ENCODE results near the gene CTNNB1. TPM values are rescaled to one million over a fixed set of nuclear protein-coding genes. Genes with fewer than 3 reads are reported as not detected.

CTNNB1 gene
- total RNA-seq, 1 experiment from 2014 or later = 387 TPM

DNA sequence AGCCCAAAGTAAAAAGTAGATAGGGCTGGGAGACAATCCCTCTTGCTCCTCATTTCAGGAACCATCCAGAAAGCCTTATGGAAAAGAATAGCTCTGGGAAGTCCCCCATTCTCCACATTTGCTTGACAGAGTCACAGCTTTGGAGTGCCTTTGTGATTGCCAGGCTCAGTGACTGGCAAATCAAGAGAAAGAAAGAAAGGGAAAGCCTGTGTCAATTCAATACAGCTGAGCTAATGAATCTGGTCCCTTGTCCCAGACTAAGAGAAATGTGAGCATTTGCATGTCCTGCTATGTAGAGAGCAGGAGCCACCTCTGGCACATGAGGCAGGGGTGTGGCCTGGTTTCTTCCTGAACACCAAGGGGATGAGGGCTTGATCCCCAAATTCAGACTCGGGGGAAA, 14.9 kb upstream of the CTNNB1 start:
- no peaks in the 10 kb centered on the region; the same call in 1 of the 2 replicates for H3K27me3 Mint-ChIP-seq (ENCODE audit: low read depth)
- H3K9me3 Mint-ChIP-seq = no peaks in the 10 kb centered on the region
- peaks cover 10% of the 10 kb centered on the region for H3K4me1 Mint-ChIP-seq
- POLR2A ChIA-PET = no interaction called here
- DNase-seq (ENCODE audit: low spot score) (no peak), ATAC-seq (no peak)
- CTCF ChIA-PET = no interaction called here
- no peaks in the 10 kb centered on the region for H3K36me3 Mint-ChIP-seq
- H3K4me3 Mint-ChIP-seq = no peak overlapping the region
- no peak for TF ChIP-seq ZNF671 (CRISPR knock-in tag; IDR thresholded peaks at IDR 0.05)
- no peak for TF ChIP-seq TEAD4 (CRISPR knock-in tag; IDR thresholded peaks at IDR 0.05)
- no peak for TF ChIP-seq CREM (CRISPR knock-in tag; IDR thresholded peaks at IDR 0.05)
- TF ChIP-seq FOXP1 (CRISPR knock-in tag; IDR thresholded peaks at IDR 0.05; ENCODE audit: borderline replicate concordance) = no peak
- TF ChIP-seq, protein P1, sequence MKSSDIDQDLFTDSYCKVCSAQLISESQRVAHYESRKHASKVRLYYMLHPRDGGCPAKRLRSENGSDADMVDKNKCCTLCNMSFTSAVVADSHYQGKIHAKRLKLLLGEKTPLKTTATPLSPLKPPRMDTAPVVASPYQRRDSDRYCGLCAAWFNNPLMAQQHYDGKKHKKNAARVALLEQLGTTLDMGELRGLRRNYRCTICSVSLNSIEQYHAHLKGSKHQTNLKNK (CRISPR knock-in tag; IDR thresholded peaks at IDR 0.05) = no peak
- H3K27ac Mint-ChIP-seq = no peak overlapping the region

GRCh38 chr3:41186297-41186696, 13.0 kb upstream of the CTNNB1 start:
- Mint-ChIP-seq H3K27me3 (ENCODE audit: low read depth) (no peaks in the 10 kb centered on the region; the same call in 1 of the 2 replicates), H3K4me1 (peaks cover 7% of the 10 kb centered on the region), H3K27ac (no peak overlapping the region), H3K36me3 (no peaks in the 10 kb centered on the region), H3K9me3 (no peaks in the 10 kb centered on the region), H3K4me3 (no peak overlapping the region)
- CTCF ChIA-PET = no interaction called here
- POLR2A ChIA-PET = no interaction called here
- no peak for TF ChIP-seq GRHL2 (CRISPR knock-in tag; IDR thresholded peaks at IDR 0.05; ENCODE audit: insufficient replicate concordance, severe bottlenecking)
- DNase-seq (ENCODE audit: low spot score) (no peak), ATAC-seq (no peak)

DNA sequence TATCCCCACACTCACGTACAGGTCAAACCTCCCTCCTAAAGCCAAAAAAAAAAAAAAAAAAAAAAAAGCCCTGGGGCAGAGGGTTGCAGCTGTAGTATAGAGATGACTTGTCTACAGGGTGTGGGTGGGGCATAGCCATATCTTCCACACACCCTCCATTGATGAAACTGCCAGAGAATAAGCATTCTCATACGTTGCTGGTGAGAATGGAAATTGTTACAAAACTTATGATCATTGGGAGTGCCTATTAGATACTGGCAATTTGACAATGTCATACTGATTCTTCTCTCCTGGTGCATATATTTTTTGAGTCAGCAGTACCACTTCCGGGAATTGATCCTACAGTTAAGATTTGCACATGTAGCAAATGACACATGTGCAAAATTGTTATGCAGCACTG, 11.0 kb upstream of the CTNNB1 start:
- Mint-ChIP-seq H3K27me3 (ENCODE audit: low read depth) (no peaks in the 10 kb centered on the region; the same call in 1 of the 2 replicates), H3K4me1 (peaks cover 7% of the 10 kb centered on the region), H3K36me3 (no peaks in the 10 kb centered on the region), H3K9me3 (no peaks in the 10 kb centered on the region), H3K27ac (no peak overlapping the region), H3K4me3 (no peak overlapping the region)
- ATAC-seq = no peak
- no peak for DNase-seq (ENCODE audit: low spot score)
- TF ChIP-seq ZSCAN18 (CRISPR knock-in tag; IDR thresholded peaks at IDR 0.05) (no peak), FOXP1 (CRISPR knock-in tag; IDR thresholded peaks at IDR 0.05; ENCODE audit: borderline replicate concordance) (no peak), ESRRA (CRISPR knock-in tag; IDR thresholded peaks at IDR 0.05; ENCODE audit: borderline replicate concordance) (no peak), ZBTB21 (CRISPR knock-in tag; IDR thresholded peaks at IDR 0.05; ENCODE audit: borderline replicate concordance) (no peak), FOXK1 (CRISPR knock-in tag; IDR thresholded peaks at IDR 0.05) (no peak)
- TF ChIP-seq, protein P2, sequence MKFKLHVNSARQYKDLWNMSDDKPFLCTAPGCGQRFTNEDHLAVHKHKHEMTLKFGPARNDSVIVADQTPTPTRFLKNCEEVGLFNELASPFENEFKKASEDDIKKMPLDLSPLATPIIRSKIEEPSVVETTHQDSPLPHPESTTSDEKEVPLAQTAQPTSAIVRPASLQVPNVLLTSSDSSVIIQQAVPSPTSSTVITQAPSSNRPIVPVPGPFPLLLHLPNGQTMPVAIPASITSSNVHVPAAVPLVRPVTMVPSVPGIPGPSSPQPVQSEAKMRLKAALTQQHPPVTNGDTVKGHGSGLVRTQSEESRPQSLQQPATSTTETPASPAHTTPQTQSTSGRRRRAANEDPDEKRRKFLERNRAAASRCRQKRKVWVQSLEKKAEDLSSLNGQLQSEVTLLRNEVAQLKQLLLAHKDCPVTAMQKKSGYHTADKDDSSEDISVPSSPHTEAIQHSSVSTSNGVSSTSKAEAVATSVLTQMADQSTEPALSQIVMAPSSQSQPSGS (CRISPR knock-in tag; IDR thresholded peaks at IDR 0.05; ENCODE audit: borderline replicate concordance, low read depth) = no peak
- TF ChIP-seq, protein P3, sequence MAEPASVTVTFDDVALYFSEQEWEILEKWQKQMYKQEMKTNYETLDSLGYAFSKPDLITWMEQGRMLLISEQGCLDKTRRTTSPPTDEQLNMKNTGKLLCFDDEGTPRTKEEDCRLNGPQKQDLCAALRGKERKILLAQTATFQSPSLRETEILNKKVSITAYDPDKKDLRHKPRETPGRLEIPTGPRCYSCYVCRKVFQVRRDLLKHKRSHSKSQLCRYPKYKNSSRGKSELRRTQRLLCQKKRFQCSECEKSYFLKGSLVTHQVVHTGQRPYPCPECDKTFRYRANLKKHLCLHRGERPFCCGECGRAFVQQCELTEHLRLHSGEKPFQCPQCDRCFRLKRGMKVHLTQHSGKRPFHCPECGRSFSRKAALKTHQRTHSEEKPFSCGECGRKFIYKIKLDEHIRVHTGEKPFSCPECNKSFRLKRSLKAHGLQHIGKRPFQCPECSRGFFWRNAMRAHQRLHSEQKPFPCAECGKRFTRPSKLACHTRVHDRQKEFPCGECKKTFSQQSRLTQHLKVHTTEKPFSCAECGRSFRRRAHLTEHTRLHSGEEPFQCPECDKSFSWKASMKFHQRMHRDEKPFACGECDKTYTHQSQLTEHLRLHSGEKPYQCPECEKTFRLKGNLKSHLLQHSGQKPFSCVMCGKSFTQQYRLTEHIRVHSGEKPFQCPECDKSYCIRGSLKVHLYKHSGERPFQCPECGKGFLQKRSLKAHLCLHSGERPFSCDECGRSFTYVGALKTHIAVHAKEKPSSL (CRISPR knock-in tag; conservative IDR thresholded peaks at IDR 0.05) = no peak
- TF ChIP-seq, protein P4, sequence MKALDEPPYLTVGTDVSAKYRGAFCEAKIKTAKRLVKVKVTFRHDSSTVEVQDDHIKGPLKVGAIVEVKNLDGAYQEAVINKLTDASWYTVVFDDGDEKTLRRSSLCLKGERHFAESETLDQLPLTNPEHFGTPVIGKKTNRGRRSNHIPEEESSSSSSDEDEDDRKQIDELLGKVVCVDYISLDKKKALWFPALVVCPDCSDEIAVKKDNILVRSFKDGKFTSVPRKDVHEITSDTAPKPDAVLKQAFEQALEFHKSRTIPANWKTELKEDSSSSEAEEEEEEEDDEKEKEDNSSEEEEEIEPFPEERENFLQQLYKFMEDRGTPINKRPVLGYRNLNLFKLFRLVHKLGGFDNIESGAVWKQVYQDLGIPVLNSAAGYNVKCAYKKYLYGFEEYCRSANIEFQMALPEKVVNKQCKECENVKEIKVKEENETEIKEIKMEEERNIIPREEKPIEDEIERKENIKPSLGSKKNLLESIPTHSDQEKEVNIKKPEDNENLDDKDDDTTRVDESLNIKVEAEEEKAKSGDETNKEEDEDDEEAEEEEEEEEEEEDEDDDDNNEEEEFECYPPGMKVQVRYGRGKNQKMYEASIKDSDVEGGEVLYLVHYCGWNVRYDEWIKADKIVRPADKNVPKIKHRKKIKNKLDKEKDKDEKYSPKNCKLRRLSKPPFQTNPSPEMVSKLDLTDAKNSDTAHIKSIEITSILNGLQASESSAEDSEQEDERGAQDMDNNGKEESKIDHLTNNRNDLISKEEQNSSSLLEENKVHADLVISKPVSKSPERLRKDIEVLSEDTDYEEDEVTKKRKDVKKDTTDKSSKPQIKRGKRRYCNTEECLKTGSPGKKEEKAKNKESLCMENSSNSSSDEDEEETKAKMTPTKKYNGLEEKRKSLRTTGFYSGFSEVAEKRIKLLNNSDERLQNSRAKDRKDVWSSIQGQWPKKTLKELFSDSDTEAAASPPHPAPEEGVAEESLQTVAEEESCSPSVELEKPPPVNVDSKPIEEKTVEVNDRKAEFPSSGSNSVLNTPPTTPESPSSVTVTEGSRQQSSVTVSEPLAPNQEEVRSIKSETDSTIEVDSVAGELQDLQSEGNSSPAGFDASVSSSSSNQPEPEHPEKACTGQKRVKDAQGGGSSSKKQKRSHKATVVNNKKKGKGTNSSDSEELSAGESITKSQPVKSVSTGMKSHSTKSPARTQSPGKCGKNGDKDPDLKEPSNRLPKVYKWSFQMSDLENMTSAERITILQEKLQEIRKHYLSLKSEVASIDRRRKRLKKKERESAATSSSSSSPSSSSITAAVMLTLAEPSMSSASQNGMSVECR (CRISPR knock-in tag; IDR thresholded peaks at IDR 0.05; ENCODE audit: borderline replicate concordance) = no peak
- TF ChIP-seq, protein P5, sequence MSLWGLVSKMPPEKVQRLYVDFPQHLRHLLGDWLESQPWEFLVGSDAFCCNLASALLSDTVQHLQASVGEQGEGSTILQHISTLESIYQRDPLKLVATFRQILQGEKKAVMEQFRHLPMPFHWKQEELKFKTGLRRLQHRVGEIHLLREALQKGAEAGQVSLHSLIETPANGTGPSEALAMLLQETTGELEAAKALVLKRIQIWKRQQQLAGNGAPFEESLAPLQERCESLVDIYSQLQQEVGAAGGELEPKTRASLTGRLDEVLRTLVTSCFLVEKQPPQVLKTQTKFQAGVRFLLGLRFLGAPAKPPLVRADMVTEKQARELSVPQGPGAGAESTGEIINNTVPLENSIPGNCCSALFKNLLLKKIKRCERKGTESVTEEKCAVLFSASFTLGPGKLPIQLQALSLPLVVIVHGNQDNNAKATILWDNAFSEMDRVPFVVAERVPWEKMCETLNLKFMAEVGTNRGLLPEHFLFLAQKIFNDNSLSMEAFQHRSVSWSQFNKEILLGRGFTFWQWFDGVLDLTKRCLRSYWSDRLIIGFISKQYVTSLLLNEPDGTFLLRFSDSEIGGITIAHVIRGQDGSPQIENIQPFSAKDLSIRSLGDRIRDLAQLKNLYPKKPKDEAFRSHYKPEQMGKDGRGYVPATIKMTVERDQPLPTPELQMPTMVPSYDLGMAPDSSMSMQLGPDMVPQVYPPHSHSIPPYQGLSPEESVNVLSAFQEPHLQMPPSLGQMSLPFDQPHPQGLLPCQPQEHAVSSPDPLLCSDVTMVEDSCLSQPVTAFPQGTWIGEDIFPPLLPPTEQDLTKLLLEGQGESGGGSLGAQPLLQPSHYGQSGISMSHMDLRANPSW (CRISPR knock-in tag; conservative IDR thresholded peaks at IDR 0.05; ENCODE audit: low read depth) = no peak
- ChIA-PET CTCF (no interaction called here), POLR2A (interaction anchor here (0.6 kb wide), 1 partner anchor 957 kb away, joined by 4 read pairs; no protein-coding TSS in a partner anchor)

Measured in WTC11 (cell line).